Right renal pelvis (tissue), 4 donors: Measurements from ENCODE around the gene CD300LD. TPM values are rescaled to one million over a fixed set of nuclear protein-coding genes. Genes with fewer than 3 reads are reported as not detected.
"Not testable (repeated sequence)": the region's sequence is repeated elsewhere in the genome, so short reads cannot be mapped to it uniquely, and the experiment has no call there.

Experiments used
- DNase-seq, 4 donors: peaks; one replicate each; pipeline ENCODE4 v3.0.0-alpha.2; 2013; ENCODE audit warnings: low read depth in 4 of 4, low spot score in 3 of 4, missing footprints in 1 of 4
- polyA plus RNA-seq, 4 donors: library from polyadenylated mRNA; unstranded; fragments of 120-200 nt; gene quantifications; one replicate each; pipeline ENCODE4 v1.2.1, GENCODE V29; 2013; ENCODE audit not compliant: insufficient read length in 4 of 4

Gene CD300LD
- not detected for polyA plus RNA-seq

DNA sequence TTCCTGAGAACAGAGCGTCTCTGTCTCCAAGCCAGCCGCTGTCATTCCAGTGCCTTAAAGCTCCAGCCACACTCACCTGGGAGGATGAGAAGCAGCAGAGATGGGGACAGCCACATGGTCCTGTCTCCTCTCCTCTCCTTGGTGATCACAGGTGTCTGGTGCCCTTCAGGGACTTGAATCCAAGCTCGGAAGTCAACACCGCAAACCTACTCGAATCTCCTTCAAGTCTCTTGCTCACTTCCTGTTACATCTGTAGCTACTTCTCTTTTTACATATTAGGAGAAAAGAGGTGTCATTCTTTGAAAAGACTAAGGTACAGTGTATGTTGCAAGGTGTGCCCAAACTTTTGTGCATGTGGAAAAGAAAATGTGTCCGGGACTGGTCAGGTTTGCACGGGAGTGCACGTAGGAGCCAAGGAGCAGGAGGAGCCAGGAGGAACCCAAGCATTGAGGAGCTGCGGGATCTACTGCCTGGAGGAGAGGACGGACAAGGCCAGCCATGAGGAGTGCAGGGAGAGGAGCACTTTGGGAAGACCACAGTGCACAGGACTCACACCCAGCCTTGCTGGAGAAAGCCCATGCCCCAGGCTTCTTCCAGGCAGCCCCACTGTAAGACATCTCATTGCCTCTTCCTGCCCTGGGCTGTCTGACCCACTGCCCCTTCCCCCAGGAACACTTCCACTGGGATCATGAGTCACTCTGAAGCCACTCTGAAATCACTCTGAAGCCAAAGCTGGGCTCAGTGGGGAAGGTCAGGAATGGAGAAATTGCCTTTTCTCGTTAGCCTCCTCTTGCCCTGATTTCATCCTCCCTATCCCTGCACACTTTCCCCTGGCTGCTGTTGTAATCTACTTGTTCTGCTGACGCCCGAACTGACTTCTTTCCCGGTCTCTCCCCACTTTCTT, at the start of gene CD300LD:
TSS of gene CD300LD (minus strand) at position 197 of the 904 bp plus-strand sequence. CDS start at position 116, 81 bp downstream.
- no peak for DNase-seq

DNA sequence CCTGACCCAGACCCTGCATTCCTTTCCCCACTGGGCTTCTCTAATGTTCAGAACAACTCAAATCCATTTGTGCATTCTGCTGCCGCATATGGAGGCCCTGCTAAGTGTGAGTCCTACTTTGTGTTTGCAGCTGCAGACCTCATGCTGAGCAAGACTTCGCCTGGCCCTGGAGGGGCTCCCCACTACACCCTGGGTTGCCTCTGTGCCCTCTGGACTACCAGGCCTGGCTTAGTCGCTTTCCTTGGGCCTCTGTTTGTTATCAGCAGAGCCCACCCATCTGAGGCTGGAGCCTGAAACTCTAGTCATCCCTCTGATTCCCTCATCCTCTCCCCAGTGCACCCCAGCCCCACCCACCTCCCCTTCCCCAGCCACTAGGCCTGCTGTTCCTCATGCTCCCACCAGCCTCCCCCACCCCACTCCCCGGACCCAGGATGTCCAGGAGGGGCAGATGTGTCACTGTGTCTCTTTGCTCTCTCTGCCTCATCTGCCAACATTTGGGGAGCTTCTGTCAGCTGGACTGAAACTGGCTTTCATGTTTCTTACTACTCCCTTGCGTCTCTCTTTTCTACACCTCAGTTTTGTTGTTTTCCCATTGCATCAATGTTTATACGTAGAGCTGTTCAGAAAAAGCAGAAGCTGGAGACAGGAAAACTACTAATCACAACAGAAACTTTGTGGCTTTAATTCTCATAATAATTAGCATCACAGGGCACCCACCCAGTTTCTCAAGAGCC, 49.3 kb upstream of the CD300LD start:
- DNase-seq = no peak

- no peak for DNase-seq
These were observed 47.6 kb upstream of the CD300LD start for GRCh38 chr17:74639704-74640151.

DNA sequence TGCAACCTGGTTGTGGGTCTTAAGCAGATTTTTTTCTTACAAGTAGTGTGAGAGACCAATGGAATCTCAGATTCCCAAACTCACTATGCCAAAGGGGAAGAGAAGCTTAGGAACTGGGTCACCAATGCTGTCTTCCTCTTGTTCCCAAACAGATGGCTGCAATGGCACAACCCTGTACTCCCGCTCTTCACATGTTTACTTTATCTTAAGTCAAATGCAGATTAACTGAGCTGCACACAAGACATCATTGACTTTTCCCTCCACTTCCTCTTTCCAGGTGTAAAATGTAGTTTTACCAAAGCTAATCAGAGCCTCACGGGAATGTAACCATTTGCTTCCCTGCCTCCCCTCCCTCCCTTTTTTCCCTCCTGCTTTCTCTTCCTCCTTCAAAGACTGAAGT, 45.8 kb upstream of the CD300LD start:
- no peak for DNase-seq

DNA sequence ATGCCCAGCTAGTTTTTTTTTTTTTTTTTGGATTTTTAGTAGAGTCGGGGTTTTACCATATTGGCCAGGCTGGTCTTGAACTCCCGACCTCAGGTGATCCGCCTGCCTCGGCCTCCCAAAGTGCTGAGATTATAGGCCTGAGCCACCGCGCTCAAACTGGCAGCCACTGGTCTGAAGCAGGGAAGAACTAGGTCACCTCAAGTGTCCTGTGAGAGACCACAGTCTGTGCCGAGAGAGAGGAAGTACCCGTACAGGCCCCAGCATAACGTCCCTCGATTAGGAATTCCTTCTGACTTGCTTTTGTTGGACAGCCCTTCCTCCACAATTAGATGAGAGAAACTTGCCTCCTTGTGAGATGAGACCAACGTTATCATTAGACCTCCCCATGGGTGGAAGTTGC, 45.2 kb upstream of the CD300LD start:
- no peak for DNase-seq

DNA sequence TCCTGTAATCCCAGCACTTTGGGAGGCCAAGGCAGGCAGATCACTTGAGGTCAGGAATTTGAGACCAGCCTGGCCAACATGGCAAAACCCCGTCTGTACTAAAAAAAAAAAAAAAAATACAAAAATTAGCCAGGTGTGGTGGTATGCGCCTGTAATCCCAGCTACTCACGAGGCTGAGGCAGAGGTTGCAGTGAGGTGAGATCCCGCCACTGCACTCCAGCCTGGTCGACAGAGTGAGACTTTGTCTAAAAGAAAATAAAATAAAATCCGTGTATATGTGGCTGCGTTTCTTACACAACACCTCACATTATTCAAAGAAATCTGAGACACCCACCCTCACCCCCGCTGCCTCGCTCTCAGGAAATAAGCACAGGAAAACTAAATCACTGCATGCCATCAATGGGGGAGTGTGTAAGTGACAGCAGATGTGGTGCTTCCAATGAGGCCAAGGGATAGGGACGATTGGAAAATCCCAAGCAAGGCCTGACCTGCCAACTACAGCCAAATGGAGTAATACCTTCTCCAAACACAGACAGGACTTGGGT, 44.5 kb upstream of the CD300LD start:
- not testable (repeated sequence) for DNase-seq

DNA sequence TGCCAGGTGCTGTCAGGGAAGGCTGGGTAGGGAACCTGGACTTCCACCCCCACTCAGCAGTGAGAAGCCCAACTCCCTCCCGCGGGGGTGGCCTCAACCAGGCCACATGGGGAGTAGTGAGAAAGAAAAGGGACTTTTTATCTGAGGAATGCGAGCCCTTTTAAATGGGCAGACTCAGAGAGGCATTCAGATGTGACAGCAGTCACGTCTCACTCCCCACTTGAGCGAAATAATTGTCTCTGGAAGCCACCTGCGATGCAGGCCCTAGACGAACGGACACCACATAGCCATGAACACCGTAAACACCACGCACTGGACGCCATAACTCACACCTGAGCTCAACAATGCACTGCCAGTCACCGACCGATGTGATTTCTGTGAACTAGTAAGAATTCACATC, 43.3 kb upstream of the CD300LD start:
- DNase-seq = peak in 1 of 4 donors; percentile 51

DNA sequence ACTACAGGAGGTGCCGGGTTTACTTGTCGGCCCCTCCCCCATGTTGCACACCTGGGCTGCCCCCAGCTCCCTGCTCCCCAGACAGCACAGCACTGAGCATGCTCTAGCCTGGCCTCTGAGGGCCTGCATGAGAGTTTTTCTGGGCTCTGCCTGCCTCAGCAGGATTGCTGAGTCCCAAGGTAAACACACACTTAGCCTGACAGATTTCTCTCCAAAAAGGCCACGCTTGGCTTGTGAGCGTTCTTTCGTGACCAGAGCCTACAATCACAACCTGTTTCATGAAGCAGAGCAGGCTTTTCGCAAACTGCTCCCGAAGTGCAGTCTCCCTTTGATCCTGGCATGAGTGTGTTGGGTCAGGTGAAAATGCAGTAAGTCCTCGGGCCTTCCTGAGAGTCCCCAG, 41.2 kb upstream of the CD300LD start:
- peak in 2 of 4 donors; percentile 60 to 71 for DNase-seq

GRCh38 chr17:74632617-74633016, 40.5 kb upstream of the CD300LD start:
- no peak for DNase-seq

DNA sequence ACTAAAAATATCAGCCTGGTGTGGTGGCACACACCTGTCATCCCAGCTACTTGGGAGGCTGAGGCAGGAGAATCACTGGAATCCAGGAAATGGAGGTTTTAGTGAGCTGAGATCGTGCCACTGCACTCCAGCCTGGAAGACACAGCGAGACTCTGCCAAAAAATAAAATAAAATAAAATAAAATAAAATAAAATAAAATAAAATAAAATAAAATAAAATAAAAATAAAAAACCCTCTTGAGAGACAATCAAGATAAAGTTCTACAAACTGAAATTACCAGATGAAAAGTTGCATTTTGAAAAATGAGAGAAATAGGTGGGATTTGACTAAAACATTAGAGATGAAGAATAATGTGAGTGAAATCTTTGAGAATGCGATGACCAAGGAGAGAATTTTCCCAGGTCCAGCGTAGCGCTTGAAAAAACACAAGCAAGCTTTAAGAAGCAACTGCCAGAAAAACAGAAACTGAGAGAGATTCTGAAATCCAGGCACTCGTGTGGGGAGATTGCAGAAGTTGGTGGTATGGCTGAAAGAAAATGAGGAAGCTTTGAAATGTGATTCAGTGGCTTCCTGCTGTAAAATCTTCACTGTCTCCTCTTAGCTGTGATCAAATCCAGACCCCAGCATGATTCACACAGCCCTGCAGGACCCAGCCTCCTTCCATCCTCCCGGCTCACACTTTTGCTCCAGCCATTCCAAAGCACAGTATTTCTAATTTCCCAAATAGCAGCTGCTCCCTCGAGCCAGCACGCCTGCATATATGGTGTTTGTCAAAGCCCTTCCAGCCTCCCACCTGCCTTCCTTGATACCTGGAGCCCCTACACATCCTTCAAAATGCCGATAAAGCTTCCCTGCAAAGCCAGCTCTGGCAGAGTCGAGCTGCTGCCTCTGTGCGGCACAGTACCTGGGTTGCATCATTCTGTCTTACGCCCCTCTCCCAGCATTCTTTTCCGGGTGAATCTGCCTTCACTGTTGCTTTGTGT, 39.7 kb upstream of the CD300LD start:
- no peak for DNase-seq

- not testable (repeated sequence) for DNase-seq
These were observed 38.2 kb upstream of the CD300LD start for GRCh38 chr17:74630251-74630650.

- DNase-seq = no peak
These were observed 33.6 kb upstream of the CD300LD start for GRCh38 chr17:74625661-74626060.

GRCh38 chr17:74624131-74624530, 32.0 kb upstream of the CD300LD start:
- DNase-seq = no peak

DNA sequence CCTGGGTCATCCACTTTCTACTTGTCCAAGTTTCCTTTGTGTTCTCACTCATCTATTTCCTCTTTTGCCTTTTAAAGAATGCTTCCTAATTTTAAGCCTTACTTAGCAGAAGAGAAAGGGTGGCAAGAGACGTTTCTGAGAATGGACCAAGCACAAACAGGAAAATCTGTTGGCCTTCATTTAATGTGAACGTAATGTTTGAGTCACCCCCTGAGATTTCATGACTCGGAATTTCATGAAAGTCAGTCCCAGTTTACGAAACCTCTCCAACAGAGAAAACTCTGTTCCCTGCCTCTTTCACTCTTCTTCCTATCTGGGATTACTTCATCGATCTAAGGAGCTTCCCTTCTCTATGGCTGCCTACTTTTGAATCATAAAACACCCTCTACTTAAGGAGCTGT, 31.6 kb upstream of the CD300LD start, which contains the start of gene CD300E:
TSS of gene CD300E (minus strand) at position 46 of the 401 bp plus-strand sequence. CDS start 117 bp downstream, outside the sequence.
- DNase-seq = no peak

- DNase-seq = no peak
These were observed 27.1 kb upstream of the CD300LD start for GRCh38 chr17:74619077-74619673.

GRCh38 chr17:74618451-74618850, 26.4 kb upstream of the CD300LD start:
- DNase-seq = no peak

- DNase-seq = no peak
These were observed 24.6 kb upstream of the CD300LD start for GRCh38 chr17:74616696-74617095.

GRCh38 chr17:74612046-74612445, 20.0 kb upstream of the CD300LD start:
- DNase-seq = no peak

DNA sequence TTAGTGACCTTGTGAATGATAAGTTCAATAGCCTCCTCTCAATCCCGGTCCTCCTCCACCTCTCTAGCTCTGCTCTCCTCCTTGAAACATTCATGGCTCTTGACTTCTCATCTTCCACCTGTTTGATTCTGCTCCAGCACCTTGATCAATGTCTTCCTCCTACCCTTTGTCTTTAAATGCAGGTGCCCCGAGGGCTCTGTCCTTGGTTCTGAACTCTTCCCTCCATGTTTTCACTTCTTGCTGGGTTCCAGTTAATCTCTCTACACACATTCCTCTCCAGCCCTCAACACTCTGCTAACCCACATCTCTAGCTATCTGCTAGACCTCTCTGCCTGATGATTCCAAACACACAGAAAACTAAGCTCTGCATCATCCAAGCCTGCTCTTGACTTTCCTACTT, 18.0 kb upstream of the CD300LD start:
- no peak for DNase-seq

DNA sequence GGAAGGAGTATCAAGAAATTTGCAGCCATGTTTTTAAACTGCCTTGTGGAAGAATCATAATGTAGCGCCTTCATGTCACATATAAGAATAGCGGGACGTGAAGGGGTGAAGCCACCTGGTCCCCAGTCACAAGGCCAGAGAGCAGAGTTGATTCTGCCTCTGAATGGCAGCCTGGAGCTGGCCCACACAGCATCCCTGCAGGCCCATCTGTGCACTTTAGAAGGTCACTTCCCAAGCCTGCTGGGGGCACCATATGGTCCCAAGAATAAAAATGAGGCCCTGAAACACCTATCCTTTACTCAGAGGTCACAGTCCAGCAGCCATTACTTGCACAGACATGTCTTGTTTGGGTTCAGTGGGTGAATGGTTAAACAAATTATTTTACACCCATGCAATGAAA, 16.4 kb upstream of the CD300LD start:
- no peak for DNase-seq
